Chondrocyte (in vitro differentiated cells): ENCODE results near the gene SBNO2. TPM values are rescaled to one million over a fixed set of nuclear protein-coding genes. Genes with fewer than 3 reads are reported as not detected.

ENCODE experiments used
- DNase-seq: peaks from one replicate; pipeline ENCODE4 v3.0.0; 2021; ENCODE audit warnings: mixed read lengths, low spot score
- H3K27ac Mint-ChIP-seq: one replicate; pipeline ENCODE4 v1.8.0; 2021; ENCODE audit warnings: mild to moderate bottlenecking, moderate library complexity, mixed read lengths; ENCODE audit not compliant: unreplicated experiment
- H3K27me3 Mint-ChIP-seq: 2 replicates; pipeline ENCODE4 v1.8.0; 2021; ENCODE audit warnings: low read depth, mixed read lengths
- H3K36me3 Mint-ChIP-seq: 2 replicates; pipeline ENCODE4 v1.8.0; 2021; ENCODE audit warnings: low read depth, mixed read lengths
- H3K4me1 Mint-ChIP-seq: 2 replicates; pipeline ENCODE4 v1.8.0; 2021; ENCODE audit warnings: low read depth, mild to moderate bottlenecking, mixed read lengths
- H3K4me3 Mint-ChIP-seq: one replicate; pipeline ENCODE4 v1.8.0; 2021; ENCODE audit warnings: mild to moderate bottlenecking, moderate library complexity, mixed read lengths; ENCODE audit not compliant: unreplicated experiment
- H3K9me3 Mint-ChIP-seq: 2 replicates; pipeline ENCODE4 v1.8.0; 2021; ENCODE audit warnings: low read depth, mixed read lengths
- CTCF ChIP-seq: fragments of 200-600 bp; sonication (generic); IDR thresholded peaks from 2 replicates; pipeline ENCODE4 v1.5.0; 2021; ENCODE audit warnings: antibody characterized with exemption, mild to moderate bottlenecking, moderate library complexity
- total RNA-seq: library from RNA; stranded (reverse); gene quantifications from 3 replicates; pipeline ENCODE4 v1.2.1, GENCODE V29; 2021

The SBNO2 gene
- total RNA-seq, 1 donor from 2014 or later: 45.6 TPM

GRCh38 chr19:1063030-1063908 is 110.8 kb downstream of the SBNO2 start:
- H3K36me3 Mint-ChIP-seq: no peaks in the 10 kb centered on the region
- H3K4me3 Mint-ChIP-seq: no peak overlapping the region
- peaks cover 4% of the 10 kb centered on the region for H3K27me3 Mint-ChIP-seq
- H3K4me1 Mint-ChIP-seq: peaks cover 3% of the 10 kb centered on the region
- H3K27ac Mint-ChIP-seq: no peak overlapping the region
- TF ChIP-seq CTCF: no peak
- no peaks in the 10 kb centered on the region for H3K9me3 Mint-ChIP-seq
- peak; percentile 90 for DNase-seq

GRCh38 chr19:1062387-1063029 is 111.6 kb downstream of the SBNO2 start:
- Mint-ChIP-seq H3K4me3 (no peak overlapping the region), H3K9me3 (no peaks in the 10 kb centered on the region), H3K36me3 (no peaks in the 10 kb centered on the region), H3K27ac (no peak overlapping the region), H3K4me1 (peaks cover 3% of the 10 kb centered on the region), H3K27me3 (peaks cover 2% of the 10 kb centered on the region)
- no peak for DNase-seq
- no peak for TF ChIP-seq CTCF

- H3K9me3 Mint-ChIP-seq: no peaks in the 10 kb centered on the region
- DNase-seq: no peak
- TF ChIP-seq CTCF: no peak
- H3K27ac Mint-ChIP-seq: no peak overlapping the region
- H3K4me3 Mint-ChIP-seq: no peak overlapping the region
- no peaks in the 10 kb centered on the region for H3K36me3 Mint-ChIP-seq
- peaks cover 2% of the 10 kb centered on the region for H3K27me3 Mint-ChIP-seq
- peaks cover 3% of the 10 kb centered on the region for H3K4me1 Mint-ChIP-seq
Measured at GRCh38 chr19:1061987-1062386, 112.1 kb downstream of the SBNO2 start.

GRCh38 chr19:1060689-1061088 is 113.4 kb downstream of the SBNO2 start:
- Mint-ChIP-seq H3K27me3 (no peaks in the 10 kb centered on the region), H3K36me3 (no peaks in the 10 kb centered on the region), H3K27ac (no peak overlapping the region), H3K9me3 (no peaks in the 10 kb centered on the region), H3K4me1 (peaks cover 3% of the 10 kb centered on the region), H3K4me3 (no peak overlapping the region)
- DNase-seq: no peak
- TF ChIP-seq CTCF: no peak

GRCh38 chr19:1058112-1058511 is 116.0 kb downstream of the SBNO2 start:
- Mint-ChIP-seq H3K36me3 (no peaks in the 10 kb centered on the region), H3K4me1 (no peaks in the 10 kb centered on the region), H3K27me3 (no peaks in the 10 kb centered on the region), H3K27ac (no peak overlapping the region), H3K9me3 (no peaks in the 10 kb centered on the region), H3K4me3 (no peak overlapping the region)
- no peak for TF ChIP-seq CTCF
- no peak for DNase-seq

Other genes starting within 250 kb of the SBNO2 start
- gene ARID3A, start 248.2 kb downstream of the SBNO2 start, total RNA-seq: 6.6 to 10.0 TPM (median 8.8 TPM) in 3 replicates
- 42.1 to 48.5 TPM (median 48.0 TPM) in 3 replicates for gene WDR18, start 189.9 kb downstream of the SBNO2 start, total RNA-seq
- 0.31 to 0.67 TPM (median 0.33 TPM) in 3 replicates for gene GRIN3B, start 173.8 kb downstream of the SBNO2 start, total RNA-seq
- 120 to 130 TPM (median 120 TPM) in 3 replicates for gene TMEM259, start 153.1 kb downstream of the SBNO2 start, total RNA-seq
- not detected in 3 replicates for gene RNU6-2, start 152.7 kb downstream of the SBNO2 start, total RNA-seq
- 258 to 363 TPM (median 357 TPM) in 3 replicates for gene CNN2, start 147.7 kb downstream of the SBNO2 start, total RNA-seq
- 6.7 to 15.9 TPM (median 8.9 TPM) in 3 replicates for gene ABCA7, start 134.2 kb downstream of the SBNO2 start, total RNA-seq
- 0.57 to 1.6 TPM (median 1.0 TPM) in 3 replicates for gene ARHGAP45, start 107.1 kb downstream of the SBNO2 start, total RNA-seq
- gene POLR2E, start 78.9 kb downstream of the SBNO2 start, total RNA-seq: 110 to 119 TPM (median 113 TPM) in 3 replicates
- 240 to 246 TPM (median 245 TPM) in 3 replicates for gene GPX4, start 70.3 kb downstream of the SBNO2 start, total RNA-seq
- 41.1 to 44.5 TPM (median 42.3 TPM) in 3 replicates for gene STK11, start 31.5 kb upstream of the SBNO2 start, total RNA-seq
- 4.8 to 9.0 TPM (median 7.6 TPM) in 3 replicates for gene CBARP, start 63.7 kb upstream of the SBNO2 start, total RNA-seq
- gene ATP5F1D, start 67.5 kb upstream of the SBNO2 start, total RNA-seq: 110 to 125 TPM (median 122 TPM) in 3 replicates
- 64.5 to 75.3 TPM (median 68.3 TPM) in 3 replicates for gene MIDN, start 74.3 kb upstream of the SBNO2 start, total RNA-seq
- gene CIRBP, start 95.1 kb upstream of the SBNO2 start, total RNA-seq: 295 to 320 TPM (median 303 TPM) in 3 replicates
- gene FAM174C, start 101.3 kb upstream of the SBNO2 start, total RNA-seq: 32.7 to 41.3 TPM (median 36.1 TPM) in 3 replicates
- 7.0 to 7.9 TPM (median 7.2 TPM) in 3 replicates for gene EFNA2, start 111.6 kb upstream of the SBNO2 start, total RNA-seq
- gene NDUFS7, start 209.6 kb upstream of the SBNO2 start, total RNA-seq: 57.3 to 66.1 TPM (median 57.8 TPM) in 3 replicates
- gene GAMT, start 227.3 kb upstream of the SBNO2 start, total RNA-seq: 30.1 to 34.3 TPM (median 32.5 TPM) in 3 replicates
- 81.1 to 88.0 TPM (median 82.5 TPM) in 3 replicates for gene DAZAP1, start 233.3 kb upstream of the SBNO2 start, total RNA-seq